Measurements from ENCODE around the gene ATPAF2. TPM values are rescaled to one million over a fixed set of nuclear protein-coding genes. Genes with fewer than 3 reads are reported as not detected.

ATPAF2 gene
- total and polyA plus RNA-seq, 7 donors = 10.3 to 28.8 (median 19.7) TPM

DNA sequence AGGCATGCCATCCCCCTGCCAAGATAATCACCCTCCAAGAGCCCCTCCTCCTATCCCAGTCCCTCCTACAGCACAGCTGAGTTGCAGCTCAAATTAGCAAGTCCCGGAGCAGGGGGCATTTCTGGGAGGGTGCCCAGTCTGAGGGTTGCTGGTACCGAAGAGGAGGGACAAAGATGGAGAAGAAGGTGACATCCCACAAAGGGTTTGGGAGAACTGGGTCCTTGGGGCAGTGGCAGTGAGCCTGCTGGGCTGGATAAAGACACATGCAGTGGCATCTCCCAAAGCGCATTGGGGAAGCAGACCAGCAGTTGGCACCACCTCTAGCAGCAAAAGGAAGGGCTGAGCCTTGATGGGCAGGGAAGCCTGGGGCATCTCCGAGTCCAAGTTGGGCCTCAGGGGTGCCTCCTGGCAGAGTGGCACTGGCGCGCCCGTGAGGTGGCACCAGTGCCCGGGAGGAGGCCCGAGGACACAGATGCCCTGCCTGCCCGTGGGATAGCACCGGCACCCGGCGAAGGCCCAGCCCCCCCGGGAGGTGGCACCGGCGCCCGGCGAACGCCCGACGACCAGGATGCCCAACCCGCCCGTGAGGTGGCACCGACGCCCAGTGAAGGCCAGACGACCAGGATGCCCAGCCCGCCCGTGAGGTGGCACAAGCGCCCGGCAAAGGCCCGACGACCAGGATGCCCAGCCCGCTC, 67.4 kb downstream of the ATPAF2 start:
- Histone ChIP-seq H3K4me3 (peak overlapping the region; percentile 75 to 98 (median 84)), H3K4me1 (peaks cover 0 to 42% (median 34%) of the 10 kb centered on the region in 4 donors), H3K27ac (peak overlapping the region; percentile 89 to 95 (median 94)), H3K36me3 (no peaks in the 10 kb centered on the region), H3K27me3 (no peaks in the 10 kb centered on the region), H3K9me3 (no peaks in the 10 kb centered on the region)
- no peak for TF ChIP-seq POLR2AphosphoS5 (IDR thresholded peaks at IDR 0.05)
- no peak for TF ChIP-seq POLR2A (IDR thresholded peaks at IDR 0.05)
- TF ChIP-seq, protein P1, sequence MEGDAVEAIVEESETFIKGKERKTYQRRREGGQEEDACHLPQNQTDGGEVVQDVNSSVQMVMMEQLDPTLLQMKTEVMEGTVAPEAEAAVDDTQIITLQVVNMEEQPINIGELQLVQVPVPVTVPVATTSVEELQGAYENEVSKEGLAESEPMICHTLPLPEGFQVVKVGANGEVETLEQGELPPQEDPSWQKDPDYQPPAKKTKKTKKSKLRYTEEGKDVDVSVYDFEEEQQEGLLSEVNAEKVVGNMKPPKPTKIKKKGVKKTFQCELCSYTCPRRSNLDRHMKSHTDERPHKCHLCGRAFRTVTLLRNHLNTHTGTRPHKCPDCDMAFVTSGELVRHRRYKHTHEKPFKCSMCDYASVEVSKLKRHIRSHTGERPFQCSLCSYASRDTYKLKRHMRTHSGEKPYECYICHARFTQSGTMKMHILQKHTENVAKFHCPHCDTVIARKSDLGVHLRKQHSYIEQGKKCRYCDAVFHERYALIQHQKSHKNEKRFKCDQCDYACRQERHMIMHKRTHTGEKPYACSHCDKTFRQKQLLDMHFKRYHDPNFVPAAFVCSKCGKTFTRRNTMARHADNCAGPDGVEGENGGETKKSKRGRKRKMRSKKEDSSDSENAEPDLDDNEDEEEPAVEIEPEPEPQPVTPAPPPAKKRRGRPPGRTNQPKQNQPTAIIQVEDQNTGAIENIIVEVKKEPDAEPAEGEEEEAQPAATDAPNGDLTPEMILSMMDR (IDR thresholded peaks at IDR 0.05) = no peak
- TF ChIP-seq EP300 (IDR thresholded peaks at IDR 0.05) = no peak
- 1 to 4% methylated on average over 33 of the region's 33 CpGs for WGBS, 2 donors
- peak; percentile 74 for DNase-seq
- intact Hi-C loops (cut with DNase I) = loop anchor here (2.0 to 5.0 kb wide), 5 partner anchors 49 to 289 kb away; partner anchors contain the start of genes ATPAF2, GID4 and RAI1

DNA sequence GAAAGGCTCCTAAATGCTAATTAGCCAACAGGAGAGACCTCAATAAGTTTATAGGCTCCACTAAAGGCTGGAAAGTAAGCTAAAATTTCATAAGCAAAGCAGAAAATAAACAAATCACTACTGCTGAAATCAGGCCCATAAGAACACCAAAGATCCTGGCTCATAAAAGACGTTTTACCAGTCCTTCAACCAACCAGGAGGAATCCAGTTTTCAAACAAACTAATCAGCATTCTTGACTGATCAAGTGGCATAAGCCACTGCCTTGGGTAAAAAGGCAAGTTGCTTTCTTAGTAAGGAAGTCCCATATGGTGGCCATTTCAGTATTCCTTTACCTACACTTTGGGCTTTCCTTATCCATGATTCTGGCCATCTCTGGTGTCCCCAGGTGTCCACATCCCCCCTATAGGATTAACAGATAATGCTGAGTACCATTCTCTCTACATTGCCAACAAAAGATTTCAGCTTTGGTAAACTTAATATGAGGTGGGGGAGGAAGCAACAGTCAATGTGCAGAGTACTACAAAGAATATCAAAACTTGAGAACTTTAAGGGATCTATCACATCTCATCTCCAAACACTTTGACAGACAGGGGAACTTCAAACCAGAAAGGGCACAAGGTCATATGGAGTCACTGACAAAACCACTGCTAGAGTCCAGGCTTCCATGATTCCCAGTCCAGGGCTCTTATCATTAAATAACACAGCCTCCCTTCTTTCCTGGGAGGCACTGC, 68.1 kb downstream of the ATPAF2 start:
- H3K9me3 ChIP-seq = no peaks in the 10 kb centered on the region
- H3K4me1 ChIP-seq = peaks cover 0 to 48% (median 38%) of the 10 kb centered on the region in 4 donors
- DNase-seq = no peak
- 8 to 49% methylated on average over 1 of the region's 1 CpG for WGBS, 2 donors
- peak overlapping the region; percentile 89 to 95 (median 94) for H3K27ac ChIP-seq
- TF ChIP-seq, protein P1 (IDR thresholded peaks at IDR 0.05) = no peak
- TF ChIP-seq EP300 (IDR thresholded peaks at IDR 0.05) = no peak
- H3K36me3 ChIP-seq = no peaks in the 10 kb centered on the region
- no peaks in the 10 kb centered on the region for H3K27me3 ChIP-seq
- intact Hi-C loops (cut with DNase I) = loop anchor here (2.0 to 5.0 kb wide), 5 partner anchors 48 to 289 kb away; partner anchors contain the start of genes ATPAF2, GID4 and RAI1
- H3K4me3 ChIP-seq = peak overlapping the region; percentile 75 to 98 (median 84)

Other genes with a start within 250 kb of the ATPAF2 start
- 10 to 100 TPM; 26.0 to 53.5 (median 43.5) TPM for gene SREBF1, start 202.2 kb downstream of the ATPAF2 start, total RNA-seq
- 100 to 1,000 TPM in 1 of 3 donors, 10 to 100 TPM in 2; 10.2 to 172 (median 14.3) TPM for gene SREBF1, start 202.2 kb downstream of the ATPAF2 start, polyA plus RNA-seq
- gene TOM1L2, start 66.8 kb downstream of the ATPAF2 start, total RNA-seq = 100 to 1,000 TPM in 1 of 4 donors, 10 to 100 TPM in 3; 38.2 to 215 (median 66.2) TPM
- 10 to 100 TPM; 13.8 to 43.3 (median 29.6) TPM for gene TOM1L2, start 66.8 kb downstream of the ATPAF2 start, polyA plus RNA-seq
- gene DRC3, start 66.3 kb downstream of the ATPAF2 start, total RNA-seq = 1 to 10 TPM in 3 of 4 donors, under 1 TPM in 1; 0.36 to 6.1 (median 1.8) TPM
- under 1 TPM in 1 of 3 donors, not detected in 2; 0.83 TPM for gene DRC3, start 66.3 kb downstream of the ATPAF2 start, polyA plus RNA-seq
- gene GID4, start 240 bp upstream of the ATPAF2 start, total RNA-seq = 10 to 100 TPM; 20.0 to 25.2 (median 23.9) TPM
- 1 to 10 TPM; 2.8 to 4.2 (median 3.8) TPM for gene GID4, start 240 bp upstream of the ATPAF2 start, polyA plus RNA-seq
- 10 to 100 TPM; 25.2 to 36.0 (median 34.4) TPM for gene DRG2, start 48.8 kb upstream of the ATPAF2 start, total RNA-seq
- 10 to 100 TPM; 25.0 to 37.3 (median 27.6) TPM for gene DRG2, start 48.8 kb upstream of the ATPAF2 start, polyA plus RNA-seq
- gene MYO15A, start 69.6 kb upstream of the ATPAF2 start, total RNA-seq = 1 to 10 TPM in 2 of 4 donors, under 1 TPM in 2; 0.68 to 3.6 (median 1.3) TPM
- under 1 TPM in 2 of 3 donors, not detected in 1; 0.60 to 0.73 TPM for gene MYO15A, start 69.6 kb upstream of the ATPAF2 start, polyA plus RNA-seq
- 100 to 1,000 TPM; 100 to 109 (median 104) TPM for gene ALKBH5, start 144.7 kb upstream of the ATPAF2 start, total RNA-seq
- 10 to 100 TPM; 36.6 to 46.7 (median 40.0) TPM for gene ALKBH5, start 144.7 kb upstream of the ATPAF2 start, polyA plus RNA-seq
- 10 to 100 TPM; 16.8 to 25.2 (median 17.2) TPM for gene LLGL1, start 186.5 kb upstream of the ATPAF2 start, total RNA-seq
- 10 to 100 TPM in 1 of 3 donors, 1 to 10 TPM in 2; 2.8 to 11.2 (median 4.2) TPM for gene LLGL1, start 186.5 kb upstream of the ATPAF2 start, polyA plus RNA-seq
- 100 to 1,000 TPM; 222 to 422 (median 236) TPM for gene FLII, start 219.6 kb upstream of the ATPAF2 start, total RNA-seq
- gene FLII, start 219.6 kb upstream of the ATPAF2 start, polyA plus RNA-seq = 100 to 1,000 TPM; 115 to 208 (median 136) TPM
- 10 to 100 TPM in 3 of 4 donors, 1 to 10 TPM in 1; 8.7 to 14.4 (median 11.7) TPM for gene MIEF2, start 221.5 kb upstream of the ATPAF2 start, total RNA-seq
- 10 to 100 TPM in 2 of 3 donors, 1 to 10 TPM in 1; 3.7 to 11.4 (median 11.1) TPM for gene MIEF2, start 221.5 kb upstream of the ATPAF2 start, polyA plus RNA-seq

Measured in sigmoid colon (tissue), 7 donors.